ENCODE measurements around the gene SEC62. TPM values are rescaled to one million over a fixed set of nuclear protein-coding genes. Genes with fewer than 3 reads are reported as not detected.

Gene SEC62, protein sequence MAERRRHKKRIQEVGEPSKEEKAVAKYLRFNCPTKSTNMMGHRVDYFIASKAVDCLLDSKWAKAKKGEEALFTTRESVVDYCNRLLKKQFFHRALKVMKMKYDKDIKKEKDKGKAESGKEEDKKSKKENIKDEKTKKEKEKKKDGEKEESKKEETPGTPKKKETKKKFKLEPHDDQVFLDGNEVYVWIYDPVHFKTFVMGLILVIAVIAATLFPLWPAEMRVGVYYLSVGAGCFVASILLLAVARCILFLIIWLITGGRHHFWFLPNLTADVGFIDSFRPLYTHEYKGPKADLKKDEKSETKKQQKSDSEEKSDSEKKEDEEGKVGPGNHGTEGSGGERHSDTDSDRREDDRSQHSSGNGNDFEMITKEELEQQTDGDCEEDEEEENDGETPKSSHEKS
- 100 to 1,000 TPM in 2 of 4 donors, 10 to 100 TPM in 2; 90.9 to 124 (median 104) TPM for total RNA-seq

DNA sequence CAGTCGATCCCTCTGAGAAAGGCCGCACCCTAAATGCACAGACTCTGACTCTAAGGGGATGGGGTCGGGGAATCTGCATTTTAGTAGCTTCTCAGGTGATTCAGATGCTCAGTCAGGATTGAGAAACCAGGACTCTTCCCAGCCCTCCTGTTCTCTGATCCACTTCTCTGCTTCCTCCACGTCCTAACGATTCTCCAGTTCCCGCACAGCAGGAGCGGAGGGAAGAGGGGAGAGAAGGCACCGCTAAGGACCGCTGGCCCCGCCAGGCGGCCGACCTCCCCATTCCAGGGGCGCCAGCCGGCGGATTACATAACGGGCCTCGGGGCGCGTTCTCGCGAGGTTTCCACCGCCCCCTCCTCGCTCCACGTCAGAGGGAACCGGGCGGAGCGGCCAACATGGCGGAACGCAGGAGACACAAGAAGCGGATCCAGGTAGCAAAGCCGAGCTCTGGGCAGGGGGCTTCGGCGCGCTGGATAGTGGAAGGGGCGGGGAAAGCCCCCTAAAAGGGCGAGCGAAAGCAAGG, at the start of gene SEC62:
Gene SEC62 (plus strand): TSS at position 380 of the 523 bp plus-strand sequence. CDS start 16 bp downstream, at position 396.
- TF ChIP-seq POLR2A (IDR thresholded peaks at IDR 0.05), result peak; percentile 55 to 93
- TF ChIP-seq, protein P1, sequence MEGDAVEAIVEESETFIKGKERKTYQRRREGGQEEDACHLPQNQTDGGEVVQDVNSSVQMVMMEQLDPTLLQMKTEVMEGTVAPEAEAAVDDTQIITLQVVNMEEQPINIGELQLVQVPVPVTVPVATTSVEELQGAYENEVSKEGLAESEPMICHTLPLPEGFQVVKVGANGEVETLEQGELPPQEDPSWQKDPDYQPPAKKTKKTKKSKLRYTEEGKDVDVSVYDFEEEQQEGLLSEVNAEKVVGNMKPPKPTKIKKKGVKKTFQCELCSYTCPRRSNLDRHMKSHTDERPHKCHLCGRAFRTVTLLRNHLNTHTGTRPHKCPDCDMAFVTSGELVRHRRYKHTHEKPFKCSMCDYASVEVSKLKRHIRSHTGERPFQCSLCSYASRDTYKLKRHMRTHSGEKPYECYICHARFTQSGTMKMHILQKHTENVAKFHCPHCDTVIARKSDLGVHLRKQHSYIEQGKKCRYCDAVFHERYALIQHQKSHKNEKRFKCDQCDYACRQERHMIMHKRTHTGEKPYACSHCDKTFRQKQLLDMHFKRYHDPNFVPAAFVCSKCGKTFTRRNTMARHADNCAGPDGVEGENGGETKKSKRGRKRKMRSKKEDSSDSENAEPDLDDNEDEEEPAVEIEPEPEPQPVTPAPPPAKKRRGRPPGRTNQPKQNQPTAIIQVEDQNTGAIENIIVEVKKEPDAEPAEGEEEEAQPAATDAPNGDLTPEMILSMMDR (IDR thresholded peaks at IDR 0.05), result peak in 4 of 6 experiments; percentile 49 to 67 (median 58)
- no peaks in the 10 kb centered on the region for H3K36me3 ChIP-seq
- H3K27me3 ChIP-seq, result no peaks in the 10 kb centered on the region
- peak; percentile 94 to 95 for DNase-seq
- WGBS, 2 donors, result 0 to 2% methylated on average over 5 to 34 of the region's 37 CpGs
- peak within 1 kb of the TSS; percentile 43 to 62 (median 44) for H3K4me3 ChIP-seq (replicated peaks in 1 of 3)
- H3K9me3 ChIP-seq, result no peaks in the 10 kb centered on the region
- peak within 1 kb of the TSS; percentile 93 to 97 (median 96) for H3K27ac ChIP-seq
- intact Hi-C loops (cut with DNase I), result loop anchor here (5.0 kb wide), 1 partner anchor 104 kb away; no protein-coding TSS in a partner anchor
- peaks cover 17 to 24% of the 10 kb centered on the region in 2 donors for H3K4me1 ChIP-seq

DNA sequence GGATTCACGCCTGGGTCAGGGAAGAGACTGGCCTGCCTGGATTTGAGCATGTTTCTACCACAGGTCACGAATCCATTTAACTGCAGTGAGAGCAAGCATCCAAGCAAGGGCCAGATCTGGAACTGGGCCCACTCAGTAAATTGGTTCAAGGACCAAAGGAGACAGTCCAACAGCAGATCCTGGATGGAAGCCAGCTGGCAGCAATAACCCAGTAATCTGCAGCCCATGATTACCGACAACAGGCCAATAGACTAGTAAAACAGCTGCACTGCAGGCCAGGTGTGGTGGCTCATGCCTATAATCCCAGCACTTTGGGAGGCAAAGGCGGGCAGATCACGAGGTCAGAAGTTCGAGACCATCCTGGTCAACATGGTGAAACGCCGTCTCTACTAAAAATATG, 43.4 kb upstream of the SEC62 start:
- intact Hi-C loops (cut with DNase I), result no loop called here
- H3K27ac ChIP-seq, result peak overlapping the region; percentile 23 to 54 (median 47)
- no peak overlapping the region for H3K4me3 ChIP-seq (replicated peaks in 1 of 3)
- TF ChIP-seq, protein P1 (IDR thresholded peaks at IDR 0.05), result no peak
- no peak for TF ChIP-seq POLR2A (IDR thresholded peaks at IDR 0.05)
- H3K36me3 ChIP-seq, result no peaks in the 10 kb centered on the region
- no peaks in the 10 kb centered on the region for H3K27me3 ChIP-seq
- H3K9me3 ChIP-seq, result no peaks in the 10 kb centered on the region
- peak; percentile 98 for DNase-seq
- 37 to 40% methylated on average over 7 of the region's 8 CpGs for WGBS, 2 donors
- H3K4me1 ChIP-seq, result peaks cover 6 to 12% of the 10 kb centered on the region in 2 donors

DNA sequence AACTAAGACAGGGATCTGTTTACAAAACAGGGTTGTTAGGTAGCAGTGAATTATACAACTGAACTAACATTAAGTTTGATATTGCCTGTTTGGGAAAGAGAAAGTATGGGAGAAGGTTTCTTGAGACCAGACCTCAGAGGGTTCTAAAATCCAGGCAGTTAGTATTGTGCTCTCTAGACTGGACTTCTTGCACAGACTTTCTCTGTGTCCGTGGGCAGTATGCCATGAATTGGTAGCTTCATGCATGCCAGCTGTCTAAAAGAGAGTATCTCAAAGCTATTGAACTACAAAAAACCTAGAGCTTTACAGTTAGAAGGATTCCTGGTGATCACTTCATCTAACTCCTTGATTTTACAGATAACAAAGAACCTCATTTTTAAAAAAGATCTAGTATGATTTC, 42.8 kb upstream of the SEC62 start:
- no peak for TF ChIP-seq POLR2A (IDR thresholded peaks at IDR 0.05)
- TF ChIP-seq, protein P1 (IDR thresholded peaks at IDR 0.05), result no peak
- intact Hi-C loops (cut with DNase I), result no loop called here
- 21 to 26% methylated on average over 1 of the region's 1 CpG for WGBS, 2 donors

DNA sequence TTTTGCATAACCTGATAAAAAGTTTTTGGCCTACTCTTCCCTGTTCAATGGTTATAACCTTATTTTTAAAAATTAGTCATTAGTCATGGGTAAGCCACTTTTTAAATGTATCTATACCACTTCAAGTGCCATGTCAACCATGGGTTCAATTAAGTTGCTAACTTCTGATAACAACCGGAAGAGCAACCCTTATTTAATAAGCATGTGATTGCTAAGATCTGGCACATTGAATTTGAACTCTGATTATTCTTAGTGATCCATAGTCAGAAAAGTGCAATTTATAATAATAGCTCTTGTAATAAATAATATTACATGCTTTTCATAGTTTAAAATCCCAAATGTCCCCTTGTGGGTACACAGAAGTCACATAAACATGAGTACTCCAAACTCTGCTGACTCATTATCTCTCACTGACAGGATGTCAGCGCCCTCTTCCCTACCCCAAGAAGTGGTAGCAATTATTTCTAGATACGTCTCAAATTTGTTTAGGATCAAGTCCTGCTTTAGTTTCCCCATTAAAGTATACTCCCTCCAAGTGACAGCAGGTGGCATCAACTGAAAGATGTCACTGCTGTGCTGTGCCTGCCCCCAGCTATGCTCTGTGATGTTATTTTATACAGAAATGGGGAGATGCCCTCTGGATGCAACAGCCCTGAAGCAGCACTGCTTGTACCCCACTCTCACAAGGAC, 36.6 kb upstream of the SEC62 start:
- DNase-seq, result no peak
- Histone ChIP-seq H3K4me1 (no peaks in the 10 kb centered on the region), H3K4me3 (replicated peaks in 1 of 3) (no peak overlapping the region), H3K27ac (no peak overlapping the region), H3K9me3 (no peaks in the 10 kb centered on the region), H3K36me3 (no peaks in the 10 kb centered on the region), H3K27me3 (no peaks in the 10 kb centered on the region)
- TF ChIP-seq POLR2A (IDR thresholded peaks at IDR 0.05), result no peak
- TF ChIP-seq, protein P1 (IDR thresholded peaks at IDR 0.05), result no peak
- intact Hi-C loops (cut with DNase I), result no loop called here
- WGBS, 2 donors, result 86% methylated on average over 3 of the region's 3 CpGs

More for the DNA sequence above, 42.8 kb upstream of the SEC62 start:
- DNase-seq, result peak; percentile 60 to 62
- Histone ChIP-seq H3K27me3 (no peaks in the 10 kb centered on the region), H3K36me3 (no peaks in the 10 kb centered on the region), H3K4me3 (replicated peaks in 1 of 3) (no peak overlapping the region), H3K27ac (peak overlapping the region; percentile 23 to 54 (median 47)), H3K4me1 (peaks cover 6 to 12% of the 10 kb centered on the region in 2 donors), H3K9me3 (no peaks in the 10 kb centered on the region)
